Activated CD4-positive, alpha-beta T cell treated with anti-CD3 and anti-CD28 coated beads, Interleukin-2, amount 50 U/mL, for 24 hours (primary cell): ENCODE results near the gene RNF167.

Source experiments
- DNase-seq, 2 donors: peaks; one replicate each; pipeline ENCODE4 v3.0.0-alpha.2; 2020; ENCODE audit warnings: low read depth in 1 of 2, low spot score in 1 of 2

Gene RNF167

GRCh38 chr17:4939796-4940554, at the start of gene RNF167, which contains the start of gene SLC25A11:
Gene RNF167 (plus strand): TSS chr17:4940268. CDS start chr17:4940910, 642 bp downstream.
Gene SLC25A11 (minus strand): TSS chr17:4940046. CDS start chr17:4939910, 136 bp downstream.
- DNase-seq = peak; percentile 80 to 96

GRCh38 chr17:4891411-4892410, 48.4 kb upstream of the RNF167 start:
- DNase-seq = no peak

GRCh38 chr17:4892499-4893221, 47.4 kb upstream of the RNF167 start:
- no peak for DNase-seq

- DNase-seq = no peak
Observed at GRCh38 chr17:4893272-4893671, 46.8 kb upstream of the RNF167 start.

- DNase-seq = no peak
Observed at GRCh38 chr17:4893721-4894560, 46.1 kb upstream of the RNF167 start.

- DNase-seq = no peak
Observed at GRCh38 chr17:4895121-4895520, 44.9 kb upstream of the RNF167 start.

- no peak for DNase-seq
Observed at GRCh38 chr17:4895657-4896331, 44.3 kb upstream of the RNF167 start.

GRCh38 chr17:4896332-4897197, 43.5 kb upstream of the RNF167 start:
- DNase-seq = no peak

- DNase-seq = no peak
Observed at GRCh38 chr17:4897198-4897687, 42.8 kb upstream of the RNF167 start.

- no peak for DNase-seq
Observed at GRCh38 chr17:4897785-4898184, 42.3 kb upstream of the RNF167 start.

- no peak for DNase-seq
Observed at GRCh38 chr17:4898351-4898750, 41.7 kb upstream of the RNF167 start.

GRCh38 chr17:4898927-4899326, 41.1 kb upstream of the RNF167 start:
- no peak for DNase-seq

GRCh38 chr17:4899341-4900230, 40.5 kb upstream of the RNF167 start, which contains the start of gene C17orf107:
Gene C17orf107 (plus strand): TSS chr17:4899536. CDS start chr17:4899763, 227 bp downstream.
- DNase-seq = peak; percentile 88 to 93

- DNase-seq = peak in 1 of 2 donors; percentile 12
Observed at GRCh38 chr17:4900231-4901107, 39.6 kb upstream of the RNF167 start.

- no peak for DNase-seq
Observed at GRCh38 chr17:4901108-4901647, 38.9 kb upstream of the RNF167 start.
